HEK293 (cell line): Measurements from ENCODE around the gene DSN1.

Experiments
- KLF8 ChIP-seq: fragments of 450-650 bp; formaldehyde crosslinking; IDR thresholded peaks from 2 replicates; pipeline ENCODE4 v1.5.1; 2016; ENCODE audit warnings: missing biosample characterization, missing genetic modification characterization
- SETDB1 ChIP-seq: IDR thresholded peaks from one replicate; pipeline ENCODE4 v1.6.1; 2017; ENCODE audit warnings: mild to moderate bottlenecking, low read length, moderate library complexity, mixed read lengths; ENCODE audit not compliant: insufficient read length
- TCF7L2 ChIP-seq: IDR thresholded peaks from 2 replicates; pipeline ENCODE4 v1.6.1; 2011; ENCODE audit warnings: low read depth, mild to moderate bottlenecking, inconsistent platforms, low read length, moderate library complexity, borderline replicate concordance
- ZBTB17 ChIP-seq: fragments of 450-650 bp; formaldehyde crosslinking; IDR thresholded peaks from 2 replicates; pipeline ENCODE4 v1.5.1; 2016; ENCODE audit warnings: missing biosample characterization, missing genetic modification characterization
- ZEB2 ChIP-seq: fragments of 450-650 bp; formaldehyde crosslinking; IDR thresholded peaks from 2 replicates; pipeline ENCODE4 v1.5.1; 2016; ENCODE audit warnings: missing biosample characterization, missing genetic modification characterization
- ZFP69B ChIP-seq: fragments of 450-650 bp; formaldehyde crosslinking; IDR thresholded peaks from 2 replicates; pipeline ENCODE4 v1.5.1; 2016; ENCODE audit warnings: missing biosample characterization, missing genetic modification characterization
- ZNF146 ChIP-seq: fragments of 450-650 bp; formaldehyde crosslinking; IDR thresholded peaks from 2 replicates; pipeline ENCODE4 v1.5.1; 2016; ENCODE audit warnings: missing biosample characterization, missing genetic modification characterization
- ZNF211 ChIP-seq: fragments of 450-650 bp; formaldehyde crosslinking; IDR thresholded peaks from 2 replicates; pipeline ENCODE4 v1.5.1; 2016; ENCODE audit warnings: low read depth, missing biosample characterization, missing genetic modification characterization
- ZNF23 ChIP-seq: fragments of 450-650 bp; formaldehyde crosslinking; IDR thresholded peaks from 2 replicates; pipeline ENCODE4 v1.5.1; 2016; ENCODE audit warnings: missing biosample characterization, missing genetic modification characterization, borderline replicate concordance
- ZNF366 ChIP-seq: fragments of 450-650 bp; formaldehyde crosslinking; conservative IDR thresholded peaks from 2 replicates; pipeline ENCODE4 v1.5.1; 2016; ENCODE audit warnings: missing biosample characterization, missing genetic modification characterization
- ZNF433 ChIP-seq: fragments of 450-650 bp; formaldehyde crosslinking; IDR thresholded peaks from 2 replicates; pipeline ENCODE4 v1.5.1; 2016; ENCODE audit warnings: missing biosample characterization, missing genetic modification characterization, low read depth
- ZNF529 ChIP-seq: fragments of 450-650 bp; formaldehyde crosslinking; IDR thresholded peaks from 2 replicates; pipeline ENCODE4 v1.5.1; 2017; ENCODE audit warnings: missing genetic modification characterization, missing biosample characterization; ENCODE audit not compliant: insufficient replicate concordance
- ZNF560 ChIP-seq: fragments of 450-650 bp; formaldehyde crosslinking; IDR thresholded peaks from 2 replicates; pipeline ENCODE4 v1.5.1; 2017; ENCODE audit warnings: missing biosample characterization, missing genetic modification characterization, borderline replicate concordance
- ZNF600 ChIP-seq: fragments of 450-650 bp; formaldehyde crosslinking; IDR thresholded peaks from 2 replicates; pipeline ENCODE4 v1.5.1; 2016; ENCODE audit warnings: missing biosample characterization, missing genetic modification characterization
- ZNF624 ChIP-seq: fragments of 450-650 bp; formaldehyde crosslinking; IDR thresholded peaks from 2 replicates; pipeline ENCODE4 v1.5.1; 2017; ENCODE audit warnings: missing biosample characterization, missing genetic modification characterization
- ZNF658 ChIP-seq: fragments of 450-650 bp; formaldehyde crosslinking; IDR thresholded peaks from 2 replicates; pipeline ENCODE4; 2016; ENCODE audit warnings: missing biosample characterization, missing genetic modification characterization
- ZNF76 ChIP-seq: fragments of 450-650 bp; formaldehyde crosslinking; IDR thresholded peaks from 2 replicates; pipeline ENCODE4; 2016; ENCODE audit warnings: low read depth, missing biosample characterization, missing genetic modification characterization, borderline replicate concordance
- ZNF792 ChIP-seq: fragments of 450-650 bp; formaldehyde crosslinking; IDR thresholded peaks from 2 replicates; pipeline ENCODE4 v1.5.1; 2016; ENCODE audit warnings: missing biosample characterization, missing genetic modification characterization
- TF ChIP-seq, protein P1 (sequence below): fragments of 450-650 bp; formaldehyde crosslinking; IDR thresholded peaks from 2 replicates; pipeline ENCODE4 v1.5.1; 2016; ENCODE audit warnings: missing biosample characterization, missing genetic modification characterization
- TF ChIP-seq, protein P2 (sequence below): fragments of 450-650 bp; formaldehyde crosslinking; IDR thresholded peaks from 2 replicates; pipeline ENCODE4 v1.5.1; 2017; ENCODE audit warnings: missing biosample characterization, missing genetic modification characterization
- TF ChIP-seq, protein P3 (sequence below): fragments of 450-650 bp; formaldehyde crosslinking; IDR thresholded peaks from 2 replicates; pipeline ENCODE4 v1.5.1; 2016; ENCODE audit warnings: missing biosample characterization, missing genetic modification characterization
- TF ChIP-seq, protein P4 (sequence below): fragments of 450-650 bp; formaldehyde crosslinking; IDR thresholded peaks from 2 replicates; pipeline ENCODE4 v1.5.1; 2016; ENCODE audit warnings: missing biosample characterization, missing genetic modification characterization, borderline replicate concordance
- TF ChIP-seq, protein P5 (sequence below): fragments of 450-650 bp; formaldehyde crosslinking; IDR thresholded peaks from 2 replicates; pipeline ENCODE4 v1.5.1; 2016; ENCODE audit warnings: missing biosample characterization, missing genetic modification characterization
- TF ChIP-seq, protein P6 (sequence below): fragments of 450-650 bp; formaldehyde crosslinking; IDR thresholded peaks from 2 replicates; pipeline ENCODE4 v1.5.1; 2016; ENCODE audit warnings: missing biosample characterization, missing genetic modification characterization
- TF ChIP-seq, protein P7 (sequence below): fragments of 450-650 bp; formaldehyde crosslinking; IDR thresholded peaks from 2 replicates; pipeline ENCODE4 v1.5.1; 2017; ENCODE audit warnings: missing biosample characterization, mild to moderate bottlenecking, missing genetic modification characterization, moderate library complexity
- TF ChIP-seq, protein P8 (sequence below): fragments of 450-650 bp; formaldehyde crosslinking; IDR thresholded peaks from 2 replicates; pipeline ENCODE4; 2016; ENCODE audit warnings: missing biosample characterization, missing genetic modification characterization

Gene DSN1

DNA sequence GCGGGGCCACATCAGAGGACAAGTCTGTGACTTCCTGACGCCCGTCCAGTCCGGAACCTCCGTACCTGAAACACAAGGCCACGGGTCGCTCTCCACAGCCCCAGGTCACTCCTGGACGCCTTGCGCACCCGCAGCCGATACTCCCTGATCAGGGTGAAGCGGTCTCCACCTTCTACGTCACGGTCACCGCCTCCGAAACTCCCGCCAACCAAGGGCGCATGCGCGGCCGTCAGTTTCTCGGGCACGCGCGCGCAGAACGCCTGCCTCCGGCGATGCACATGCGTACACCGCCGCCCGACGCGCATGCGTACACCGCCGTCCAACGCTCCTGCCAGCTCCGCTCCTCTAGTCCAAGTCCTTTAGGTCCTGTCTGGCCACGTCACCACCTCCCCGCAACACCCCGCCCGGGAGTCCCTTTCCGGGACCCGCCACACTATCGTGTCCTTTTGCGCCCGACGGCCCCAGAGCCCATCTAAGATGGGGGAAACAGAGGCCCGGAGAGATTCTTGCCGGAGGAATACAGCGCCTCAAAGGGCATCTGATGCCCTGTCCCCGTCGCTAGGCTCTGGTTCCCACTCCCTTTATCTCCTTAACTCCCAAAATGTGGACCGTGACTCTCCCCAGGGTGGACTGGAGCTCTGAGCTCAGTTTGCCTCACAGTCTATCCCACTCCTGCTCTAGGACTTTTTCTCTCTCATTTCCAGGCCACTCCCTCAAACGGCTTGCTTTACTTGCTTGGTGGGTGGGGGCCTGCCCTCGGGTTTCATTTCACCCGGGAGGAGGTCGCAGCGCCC, at the start of gene DSN1 (continued):
- TF ChIP-seq ZNF211 (tag by site-specific recombination) (no peak), ZNF23 (tag by site-specific recombination) (no peak), ZNF624 (tag by site-specific recombination) (no peak), KLF8 (tag by site-specific recombination) (peak; percentile 77), ZNF433 (tag by site-specific recombination) (no peak), ZNF76 (0 out of 2 replicates have a peak, but pooled peaks have one; percentile 45), ZBTB17 (peak; percentile 74; the same call in 1 of the 2 replicates), ZNF658 (tag by site-specific recombination) (no peak), SETDB1 (no peak), ZNF529 (tag by site-specific recombination) (no peak), ZNF146 (tag by site-specific recombination) (0 out of 2 replicates have a peak, but pooled peaks have one; percentile 4), ZNF792 (tag by site-specific recombination) (no peak), TCF7L2 (no peak), ZEB2 (tag by site-specific recombination) (no peak), ZNF600 (0 out of 2 replicates have a peak, but pooled peaks have one; percentile 28), ZNF560 (tag by site-specific recombination) (no peak), ZNF366 (tag by site-specific recombination) (no peak; the same call in 1 of the 2 replicates), ZFP69B (no peak)
- TF ChIP-seq, protein P1, sequence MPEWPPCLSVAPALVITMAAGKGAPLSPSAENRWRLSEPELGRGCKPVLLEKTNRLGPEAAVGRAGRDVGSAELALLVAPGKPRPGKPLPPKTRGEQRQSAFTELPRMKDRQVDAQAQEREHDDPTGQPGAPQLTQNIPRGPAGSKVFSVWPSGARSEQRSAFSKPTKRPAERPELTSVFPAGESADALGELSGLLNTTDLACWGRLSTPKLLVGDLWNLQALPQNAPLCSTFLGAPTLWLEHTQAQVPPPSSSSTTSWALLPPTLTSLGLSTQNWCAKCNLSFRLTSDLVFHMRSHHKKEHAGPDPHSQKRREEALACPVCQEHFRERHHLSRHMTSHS (tag by site-specific recombination), result no peak
- TF ChIP-seq, protein P2, sequence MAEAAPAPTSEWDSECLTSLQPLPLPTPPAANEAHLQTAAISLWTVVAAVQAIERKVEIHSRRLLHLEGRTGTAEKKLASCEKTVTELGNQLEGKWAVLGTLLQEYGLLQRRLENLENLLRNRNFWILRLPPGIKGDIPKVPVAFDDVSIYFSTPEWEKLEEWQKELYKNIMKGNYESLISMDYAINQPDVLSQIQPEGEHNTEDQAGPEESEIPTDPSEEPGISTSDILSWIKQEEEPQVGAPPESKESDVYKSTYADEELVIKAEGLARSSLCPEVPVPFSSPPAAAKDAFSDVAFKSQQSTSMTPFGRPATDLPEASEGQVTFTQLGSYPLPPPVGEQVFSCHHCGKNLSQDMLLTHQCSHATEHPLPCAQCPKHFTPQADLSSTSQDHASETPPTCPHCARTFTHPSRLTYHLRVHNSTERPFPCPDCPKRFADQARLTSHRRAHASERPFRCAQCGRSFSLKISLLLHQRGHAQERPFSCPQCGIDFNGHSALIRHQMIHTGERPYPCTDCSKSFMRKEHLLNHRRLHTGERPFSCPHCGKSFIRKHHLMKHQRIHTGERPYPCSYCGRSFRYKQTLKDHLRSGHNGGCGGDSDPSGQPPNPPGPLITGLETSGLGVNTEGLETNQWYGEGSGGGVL, result no peak
- TF ChIP-seq, protein P3, sequence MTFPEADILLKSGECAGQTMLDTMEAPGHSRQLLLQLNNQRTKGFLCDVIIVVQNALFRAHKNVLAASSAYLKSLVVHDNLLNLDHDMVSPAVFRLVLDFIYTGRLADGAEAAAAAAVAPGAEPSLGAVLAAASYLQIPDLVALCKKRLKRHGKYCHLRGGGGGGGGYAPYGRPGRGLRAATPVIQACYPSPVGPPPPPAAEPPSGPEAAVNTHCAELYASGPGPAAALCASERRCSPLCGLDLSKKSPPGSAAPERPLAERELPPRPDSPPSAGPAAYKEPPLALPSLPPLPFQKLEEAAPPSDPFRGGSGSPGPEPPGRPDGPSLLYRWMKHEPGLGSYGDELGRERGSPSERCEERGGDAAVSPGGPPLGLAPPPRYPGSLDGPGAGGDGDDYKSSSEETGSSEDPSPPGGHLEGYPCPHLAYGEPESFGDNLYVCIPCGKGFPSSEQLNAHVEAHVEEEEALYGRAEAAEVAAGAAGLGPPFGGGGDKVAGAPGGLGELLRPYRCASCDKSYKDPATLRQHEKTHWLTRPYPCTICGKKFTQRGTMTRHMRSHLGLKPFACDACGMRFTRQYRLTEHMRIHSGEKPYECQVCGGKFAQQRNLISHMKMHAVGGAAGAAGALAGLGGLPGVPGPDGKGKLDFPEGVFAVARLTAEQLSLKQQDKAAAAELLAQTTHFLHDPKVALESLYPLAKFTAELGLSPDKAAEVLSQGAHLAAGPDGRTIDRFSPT (tag by site-specific recombination), result no peak
- TF ChIP-seq, protein P4, sequence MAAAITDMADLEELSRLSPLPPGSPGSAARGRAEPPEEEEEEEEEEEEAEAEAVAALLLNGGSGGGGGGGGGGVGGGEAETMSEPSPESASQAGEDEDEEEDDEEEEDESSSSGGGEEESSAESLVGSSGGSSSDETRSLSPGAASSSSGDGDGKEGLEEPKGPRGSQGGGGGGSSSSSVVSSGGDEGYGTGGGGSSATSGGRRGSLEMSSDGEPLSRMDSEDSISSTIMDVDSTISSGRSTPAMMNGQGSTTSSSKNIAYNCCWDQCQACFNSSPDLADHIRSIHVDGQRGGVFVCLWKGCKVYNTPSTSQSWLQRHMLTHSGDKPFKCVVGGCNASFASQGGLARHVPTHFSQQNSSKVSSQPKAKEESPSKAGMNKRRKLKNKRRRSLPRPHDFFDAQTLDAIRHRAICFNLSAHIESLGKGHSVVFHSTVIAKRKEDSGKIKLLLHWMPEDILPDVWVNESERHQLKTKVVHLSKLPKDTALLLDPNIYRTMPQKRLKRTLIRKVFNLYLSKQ (tag by site-specific recombination), result no peak
- TF ChIP-seq, protein P5, sequence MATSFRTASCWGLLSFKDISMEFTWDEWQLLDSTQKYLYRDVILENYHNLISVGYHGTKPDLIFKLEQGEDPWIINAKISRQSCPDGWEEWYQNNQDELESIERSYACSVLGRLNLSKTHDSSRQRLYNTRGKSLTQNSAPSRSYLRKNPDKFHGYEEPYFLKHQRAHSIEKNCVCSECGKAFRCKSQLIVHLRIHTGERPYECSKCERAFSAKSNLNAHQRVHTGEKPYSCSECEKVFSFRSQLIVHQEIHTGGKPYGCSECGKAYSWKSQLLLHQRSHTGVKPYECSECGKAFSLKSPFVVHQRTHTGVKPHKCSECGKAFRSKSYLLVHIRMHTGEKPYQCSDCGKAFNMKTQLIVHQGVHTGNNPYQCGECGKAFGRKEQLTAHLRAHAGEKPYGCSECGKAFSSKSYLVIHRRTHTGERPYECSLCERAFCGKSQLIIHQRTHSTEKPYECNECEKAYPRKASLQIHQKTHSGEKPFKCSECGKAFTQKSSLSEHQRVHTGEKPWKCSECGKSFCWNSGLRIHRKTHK, result no peak
- TF ChIP-seq, protein P6, sequence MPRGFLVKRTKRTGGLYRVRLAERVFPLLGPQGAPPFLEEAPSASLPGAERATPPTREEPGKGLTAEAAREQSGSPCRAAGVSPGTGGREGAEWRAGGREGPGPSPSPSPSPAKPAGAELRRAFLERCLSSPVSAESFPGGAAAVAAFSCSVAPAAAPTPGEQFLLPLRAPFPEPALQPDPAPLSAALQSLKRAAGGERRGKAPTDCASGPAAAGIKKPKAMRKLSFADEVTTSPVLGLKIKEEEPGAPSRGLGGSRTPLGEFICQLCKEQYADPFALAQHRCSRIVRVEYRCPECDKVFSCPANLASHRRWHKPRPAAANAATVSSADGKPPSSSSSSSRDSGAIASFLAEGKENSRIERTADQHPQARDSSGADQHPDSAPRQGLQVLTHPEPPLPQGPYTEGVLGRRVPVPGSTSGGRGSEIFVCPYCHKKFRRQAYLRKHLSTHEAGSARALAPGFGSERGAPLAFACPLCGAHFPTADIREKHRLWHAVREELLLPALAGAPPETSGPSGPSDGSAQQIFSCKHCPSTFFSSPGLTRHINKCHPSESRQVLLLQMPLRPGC (tag by site-specific recombination), result peak; percentile 25; the same call in 1 of the 2 replicates
- TF ChIP-seq, protein P7, sequence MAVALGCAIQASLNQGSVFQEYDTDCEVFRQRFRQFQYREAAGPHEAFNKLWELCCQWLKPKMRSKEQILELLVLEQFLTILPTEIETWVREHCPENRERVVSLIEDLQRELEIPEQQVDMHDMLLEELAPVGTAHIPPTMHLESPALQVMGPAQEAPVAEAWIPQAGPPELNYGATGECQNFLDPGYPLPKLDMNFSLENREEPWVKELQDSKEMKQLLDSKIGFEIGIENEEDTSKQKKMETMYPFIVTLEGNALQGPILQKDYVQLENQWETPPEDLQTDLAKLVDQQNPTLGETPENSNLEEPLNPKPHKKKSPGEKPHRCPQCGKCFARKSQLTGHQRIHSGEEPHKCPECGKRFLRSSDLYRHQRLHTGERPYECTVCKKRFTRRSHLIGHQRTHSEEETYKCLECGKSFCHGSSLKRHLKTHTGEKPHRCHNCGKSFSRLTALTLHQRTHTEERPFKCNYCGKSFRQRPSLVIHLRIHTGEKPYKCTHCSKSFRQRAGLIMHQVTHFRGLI, result 0 out of 2 replicates have a peak, but pooled peaks have one; percentile 23
- TF ChIP-seq, protein P8, sequence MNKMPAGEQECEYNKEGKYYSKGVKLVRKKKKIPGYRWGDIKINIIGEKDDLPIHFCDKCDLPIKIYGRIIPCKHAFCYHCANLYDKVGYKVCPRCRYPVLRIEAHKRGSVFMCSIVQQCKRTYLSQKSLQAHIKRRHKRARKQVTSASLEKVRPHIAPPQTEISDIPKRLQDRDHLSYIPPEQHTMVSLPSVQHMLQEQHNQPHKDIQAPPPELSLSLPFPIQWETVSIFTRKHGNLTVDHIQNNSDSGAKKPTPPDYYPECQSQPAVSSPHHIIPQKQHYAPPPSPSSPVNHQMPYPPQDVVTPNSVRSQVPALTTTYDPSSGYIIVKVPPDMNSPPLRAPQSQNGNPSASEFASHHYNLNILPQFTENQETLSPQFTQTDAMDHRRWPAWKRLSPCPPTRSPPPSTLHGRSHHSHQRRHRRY (tag by site-specific recombination), result no peak
